Astrocyte of the cerebellum (primary cell): ENCODE measurements around the gene UNC79.

Source experiments
- DNase-seq: peaks from one replicate; pipeline ENCODE4 v3.0.0-alpha.2; 2011; ENCODE audit warnings: low read depth
- H3K4me3 ChIP-seq: 2 replicates; pipeline ENCODE4 v1.5.1; 2011; ENCODE audit warnings: mild to moderate bottlenecking, low read depth, low read length, moderate library complexity
- CTCF ChIP-seq: IDR thresholded peaks from 2 replicates; pipeline ENCODE4 v1.5.1; 2012; ENCODE audit warnings: low read length, low read depth, moderate library complexity, mild to moderate bottlenecking; ENCODE audit errors: missing control alignments
- in situ Hi-C: cut with HindIII; loops from 2 replicates; pipeline ENCODE4 v1.10.0; 2017; ENCODE audit warnings: low sequenced_read_pairs

Gene UNC79

DNA sequence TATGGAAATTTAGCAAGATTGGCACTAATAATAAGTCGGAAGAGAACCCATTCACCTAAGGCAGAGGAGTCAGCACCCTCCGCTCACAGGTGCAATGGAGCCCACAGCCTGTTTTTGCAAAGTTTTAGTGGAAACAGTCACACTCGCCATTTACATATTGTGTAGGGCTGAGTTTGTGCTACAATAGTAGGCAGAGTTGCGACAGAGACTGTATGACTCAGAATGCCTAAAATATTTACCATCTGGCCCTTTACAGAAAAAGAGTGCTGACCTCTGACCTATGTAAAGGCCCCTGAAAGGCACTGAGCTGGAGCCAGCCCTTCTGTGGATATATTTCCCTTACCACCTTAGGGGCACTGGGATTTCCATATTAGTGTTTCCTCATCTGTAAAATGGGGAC lies 278.5 kb downstream of the UNC79 start:
- no peak overlapping the region for H3K4me3 ChIP-seq
- DNase-seq, result no peak
- in situ Hi-C loops, result loop anchor here (5.0 kb wide), 1 partner anchor 83 kb away; no protein-coding TSS in a partner anchor
- no peak for TF ChIP-seq CTCF

GRCh38 chr14:93712079-93712837 lies 281.5 kb downstream of the UNC79 start:
- DNase-seq, result no peak
- TF ChIP-seq CTCF, result no peak
- no peak overlapping the region for H3K4me3 ChIP-seq
- in situ Hi-C loops, result no loop called here

- no peak overlapping the region for H3K4me3 ChIP-seq
- in situ Hi-C loops, result no loop called here
- no peak for TF ChIP-seq CTCF
- no peak for DNase-seq
Measured at GRCh38 chr14:93712838-93713724, 282.3 kb downstream of the UNC79 start.

- in situ Hi-C loops, result no loop called here
- no peak overlapping the region for H3K4me3 ChIP-seq
- no peak for TF ChIP-seq CTCF
- no peak for DNase-seq
Measured at GRCh38 chr14:93713726-93714405, 283.1 kb downstream of the UNC79 start.

DNA sequence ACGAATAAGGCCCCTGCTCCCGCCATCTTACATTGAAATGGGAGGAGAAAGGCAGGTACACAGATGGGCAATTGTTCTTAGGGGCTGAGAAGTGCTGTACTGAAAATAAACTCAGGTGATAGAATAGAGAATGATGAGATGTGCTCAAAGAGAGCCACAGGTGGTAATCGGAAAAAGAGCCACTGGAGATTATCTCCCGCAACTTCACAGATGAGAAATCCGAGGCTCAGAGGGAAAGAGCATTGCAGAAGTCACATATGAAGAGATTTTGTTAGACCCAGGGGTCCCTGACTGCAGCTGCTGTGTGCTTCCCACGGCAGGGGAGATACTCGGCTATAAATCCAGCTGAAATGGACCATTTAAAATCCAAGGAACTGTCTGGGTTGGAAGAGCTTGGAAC lies 283.9 kb downstream of the UNC79 start:
- H3K4me3 ChIP-seq, result no peak overlapping the region
- in situ Hi-C loops, result no loop called here
- DNase-seq, result no peak
- no peak for TF ChIP-seq CTCF

GRCh38 chr14:93715279-93715927 lies 284.7 kb downstream of the UNC79 start:
- H3K4me3 ChIP-seq, result no peak overlapping the region
- no peak for DNase-seq
- no peak for TF ChIP-seq CTCF
- in situ Hi-C loops, result no loop called here
